Adipocyte (in vitro differentiated cells): ENCODE measurements around the gene PLAGL2.
"Not testable (repeated sequence)": the region's sequence is repeated elsewhere in the genome, so short reads cannot be mapped to it uniquely, and the experiment has no call there.

Source experiments
- DNase-seq: peaks from one replicate; pipeline ENCODE4 v3.0.0-alpha.2; 2015; ENCODE audit warnings: low read depth
- H3K27me3 ChIP-seq: replicated peaks from 2 replicates; pipeline ENCODE4 v1.7.0; 2013; ENCODE audit warnings: mild to moderate bottlenecking, low read length, moderate library complexity; ENCODE audit not compliant: control insufficient read depth, insufficient read depth
- H3K36me3 ChIP-seq: 2 replicates; pipeline ENCODE4 v1.7.0; 2013; ENCODE audit warnings: low read length, mild to moderate bottlenecking, moderate library complexity; ENCODE audit not compliant: control insufficient read depth, insufficient read depth, severe bottlenecking
- H3K4me1 ChIP-seq: 2 replicates; pipeline ENCODE4 v1.7.0; 2013; ENCODE audit warnings: mild to moderate bottlenecking, low read length, moderate library complexity; ENCODE audit not compliant: control insufficient read depth, insufficient read depth
- H3K4me3 ChIP-seq: 2 replicates; pipeline ENCODE4 v1.7.0; 2013; ENCODE audit warnings: mild to moderate bottlenecking, low read length, moderate library complexity
- H3K9ac ChIP-seq: 2 replicates; pipeline ENCODE4 v1.7.0; 2013; ENCODE audit warnings: mild to moderate bottlenecking, low read length, moderate library complexity
- H3K9me3 ChIP-seq: 2 replicates; pipeline ENCODE4 v1.7.0; 2013; ENCODE audit warnings: mild to moderate bottlenecking, low read length, moderate library complexity; ENCODE audit not compliant: control insufficient read depth

Gene PLAGL2

GRCh38 chr20:32207626-32208498 is at the start of gene PLAGL2, which contains the start of gene POFUT1:
Gene PLAGL2, minus strand, starts transcription at chr20:32207743. Its CDS starts 5,565 bp downstream, at chr20:32202178.
Gene POFUT1, plus strand, starts transcription at chr20:32207880. Its CDS starts 62 bp downstream, at chr20:32207942.
- Histone ChIP-seq H3K27me3 (no peaks in the 10 kb centered on the region), H3K9ac (peak within 1 kb of the TSS; percentile 99), H3K36me3 (peaks cover 23% of the 10 kb centered on the region), H3K4me3 (peak within 1 kb of the TSS; percentile 98), H3K4me1 (peaks cover 53% of the 10 kb centered on the region), H3K9me3 (no peaks in the 10 kb centered on the region)
- peak; percentile 97 for DNase-seq

GRCh38 chr20:32252189-32252588 is 44.6 kb upstream of the PLAGL2 start:
- Histone ChIP-seq H3K4me3 (no peak overlapping the region), H3K9ac (no peak overlapping the region), H3K4me1 (peaks cover 6% of the 10 kb centered on the region), H3K36me3 (no peaks in the 10 kb centered on the region), H3K27me3 (no peaks in the 10 kb centered on the region), H3K9me3 (no peaks in the 10 kb centered on the region)
- no peak for DNase-seq

GRCh38 chr20:32251470-32251869 is 43.9 kb upstream of the PLAGL2 start:
- Histone ChIP-seq H3K9me3 (no peaks in the 10 kb centered on the region), H3K9ac (no peak overlapping the region), H3K4me1 (peaks cover 6% of the 10 kb centered on the region), H3K27me3 (no peaks in the 10 kb centered on the region), H3K4me3 (no peak overlapping the region), H3K36me3 (no peaks in the 10 kb centered on the region)
- no peak for DNase-seq

- no peak for DNase-seq
- H3K27me3 ChIP-seq: no peaks in the 10 kb centered on the region
- H3K9ac ChIP-seq: no peak overlapping the region
- H3K4me3 ChIP-seq: no peak overlapping the region
- no peaks in the 10 kb centered on the region for H3K9me3 ChIP-seq
- H3K36me3 ChIP-seq: no peaks in the 10 kb centered on the region
- H3K4me1 ChIP-seq: peaks cover 6% of the 10 kb centered on the region
Measured at GRCh38 chr20:32249030-32249738, 41.6 kb upstream of the PLAGL2 start.

GRCh38 chr20:32248043-32248442 is 40.5 kb upstream of the PLAGL2 start:
- no peak for DNase-seq
- Histone ChIP-seq H3K4me1 (peaks cover 13% of the 10 kb centered on the region), H3K9me3 (no peaks in the 10 kb centered on the region), H3K9ac (no peak overlapping the region), H3K27me3 (no peaks in the 10 kb centered on the region), H3K36me3 (no peaks in the 10 kb centered on the region), H3K4me3 (no peak overlapping the region)

GRCh38 chr20:32246208-32246607 is 38.7 kb upstream of the PLAGL2 start:
- H3K36me3 ChIP-seq, DNase-seq, H3K9ac ChIP-seq, H3K27me3 ChIP-seq, H3K4me3 ChIP-seq, H3K9me3 ChIP-seq: not testable (repeated sequence)
- H3K4me1 ChIP-seq: peaks cover 13% of the 10 kb centered on the region

- Histone ChIP-seq H3K27me3 (no peaks in the 10 kb centered on the region), H3K9me3 (no peaks in the 10 kb centered on the region), H3K4me3 (no peak overlapping the region), H3K36me3 (no peaks in the 10 kb centered on the region), H3K9ac (no peak overlapping the region), H3K4me1 (peaks cover 13% of the 10 kb centered on the region)
- no peak for DNase-seq
Measured at GRCh38 chr20:32244959-32245358, 37.4 kb upstream of the PLAGL2 start.

GRCh38 chr20:32244150-32244823 is 36.7 kb upstream of the PLAGL2 start:
- Histone ChIP-seq H3K9me3 (no peaks in the 10 kb centered on the region), H3K4me1 (peaks cover 13% of the 10 kb centered on the region), H3K9ac (peak overlapping the region; percentile 40), H3K36me3 (no peaks in the 10 kb centered on the region), H3K27me3 (no peaks in the 10 kb centered on the region), H3K4me3 (peak overlapping the region; percentile 10)
- no peak for DNase-seq

- Histone ChIP-seq H3K9me3 (no peaks in the 10 kb centered on the region), H3K27me3 (no peaks in the 10 kb centered on the region), H3K36me3 (no peaks in the 10 kb centered on the region), H3K4me1 (peaks cover 13% of the 10 kb centered on the region), H3K4me3 (no peak overlapping the region), H3K9ac (no peak overlapping the region)
- DNase-seq: no peak
Measured at GRCh38 chr20:32241807-32242206, 34.3 kb upstream of the PLAGL2 start.

- H3K4me1 ChIP-seq: peaks cover 13% of the 10 kb centered on the region
- no peak overlapping the region for H3K4me3 ChIP-seq
- peaks cover 14% of the 10 kb centered on the region for H3K36me3 ChIP-seq
- no peaks in the 10 kb centered on the region for H3K27me3 ChIP-seq
- DNase-seq: no peak
- no peak overlapping the region for H3K9ac ChIP-seq
- no peaks in the 10 kb centered on the region for H3K9me3 ChIP-seq
Measured at GRCh38 chr20:32240205-32240604, 32.7 kb upstream of the PLAGL2 start.
